Pancreas (tissue), 10 donors: ENCODE data around the gene GFRA1. TPM values are rescaled to one million over a fixed set of nuclear protein-coding genes. Genes with fewer than 3 reads are reported as not detected.
"Not testable (repeated sequence)": the region's sequence is repeated elsewhere in the genome, so short reads cannot be mapped to it uniquely, and the experiment has no call there.

Experiments used
- ATAC-seq, 4 donors: fragments of 200-7000 bp; cut with Tn5 transposase; one replicate each; pipeline versions ENCODE4 v1.8.0 to v1.9.1; 2020; ENCODE audit warnings: mild to moderate bottlenecking in 4 of 4, moderate library complexity in 4 of 4
- DNase-seq, 6 donors: peaks; one replicate each; pipeline ENCODE4 v3.0.0-alpha.2; 2020
- FAIRE-seq: peaks from 2 replicates; lab custom pipeline; 2012; peaks lifted over from hg19 to GRCh38; lab: Jason Lieb, UNC
- H3K27ac ChIP-seq, 4 donors: fragments of 200-600 bp; sonication (generic); 1 replicate in 3 of 4; 2 replicates in 1 of 4; pipeline versions ENCODE4 v1.5.0 to v1.8.0; 2020
- H3K27me3 ChIP-seq, 4 donors: fragments of 200-600 bp; one replicate each; pipeline ENCODE4 v1.8.0; 2021
- H3K36me3 ChIP-seq, 3 donors: fragments of 200-600 bp; sonication (generic) in 1 of 3; one replicate each; pipeline versions ENCODE4 v1.5.0 to v1.8.0; 2020 to 2021
- H3K4me1 ChIP-seq, 3 donors: fragments of 200-600 bp; one replicate each; pipeline ENCODE4 v1.8.0; 2021
- H3K4me3 ChIP-seq, 4 donors: fragments of 200-600 bp; sonication (generic) in 2 of 4; one replicate each; pipeline versions ENCODE4 v1.5.0 to v1.8.0; 2020 to 2021
- H3K9me3 ChIP-seq, 4 donors: fragments of 200-600 bp; one replicate each; pipeline ENCODE4 v1.8.0; 2021
- CTCF ChIP-seq, 4 donors: fragments of 200-600 bp; sonication (generic) in 3 of 4; IDR thresholded peaks; one replicate each; pipeline versions ENCODE4 v1.5.0 to v1.8.0; 2021; ENCODE audit warnings: antibody characterized with exemption in 4 of 4
- WGBS, 2 donors: extraction: QIAGEN DNeasy Blood & Tissue Kit; methylation state at CpG; one replicate each; pipeline ENCODE4 v1.1.7; 2013; 5-methylcytosine and 5-hydroxymethylcytosine counted together
- intact Hi-C, 3 donors: fragments of 100-400 bp; cut with DNase I; formaldehyde crosslinking; loops; one replicate each; pipeline versions ENCODE4 v1.11.1 to v1.14.2; 2022
- polyA plus RNA-seq, 2 donors: library from polyadenylated mRNA; stranded (reverse); fragments of 200-250 nt; gene quantifications; one replicate each; pipeline ENCODE4 v1.2.3, GENCODE V29; 2013
- total RNA-seq, 6 donors: library from RNA; stranded (reverse); fragmentation: NEBNext Ultra II Directional in 4 of 6; extraction: Animal tissue kit (Norgen Biotek cat#: 25700) in 4 of 6; gene quantifications; one replicate each; pipeline versions ENCODE4 v1.2.1 to v1.2.4, GENCODE V29; 2021 to 2023
- donor health status: healthy with polysubstance abuse.
- donor health status: DM: no; HTN: no; CAD: no; lungs with moderate emphysema.
- donor health status: DM: no; HTN: no; CAD: no.
- donor health status: control.
- donor health status: control.
- donor health status: Bipolar disorder and iron deficiency.
- donor health status: DM: yes; HTN: yes; CAD: no.
- donor health status: DM: no; HTN: no; CAD: no.
- donor health status: DM: no; HTN: no; CAD: no.
- donor health status: DM: yes; HTN: yes; CAD: no.

GFRA1 gene
- total and polyA plus RNA-seq, 8 donors = 0.61 to 4.4 (median 1.3) TPM

GRCh38 chr10:116043304-116043703 lies 229.7 kb downstream of the GFRA1 start:
- intact Hi-C loops = no loop called here
- no peak for ATAC-seq
- Histone ChIP-seq H3K9me3 (no peaks in the 10 kb centered on the region), H3K27ac (no peak overlapping the region), H3K27me3 (no peaks in the 10 kb centered on the region), H3K36me3 (no peaks in the 10 kb centered on the region), H3K4me1 (no peaks in the 10 kb centered on the region), H3K4me3 (no peak overlapping the region)
- 78 to 87% methylated on average over 3 of the region's 3 CpGs for WGBS, 2 donors
- DNase-seq = no peak
- FAIRE-seq = no peak
- TF ChIP-seq CTCF (IDR thresholded peaks at IDR 0.05) = no peak

GRCh38 chr10:116041948-116042347 lies 231.1 kb downstream of the GFRA1 start:
- Histone ChIP-seq H3K4me3 (no peak overlapping the region), H3K27me3 (no peaks in the 10 kb centered on the region), H3K4me1 (no peaks in the 10 kb centered on the region), H3K9me3 (no peaks in the 10 kb centered on the region), H3K27ac (no peak overlapping the region), H3K36me3 (no peaks in the 10 kb centered on the region)
- TF ChIP-seq CTCF (IDR thresholded peaks at IDR 0.05) = no peak
- FAIRE-seq (no peak), DNase-seq (no peak), ATAC-seq (no peak)
- intact Hi-C loops = no loop called here
- WGBS, 2 donors = 82 to 83% methylated on average over 4 of the region's 4 CpGs

GRCh38 chr10:116039612-116040011 lies 233.4 kb downstream of the GFRA1 start:
- no peaks in the 10 kb centered on the region for H3K27me3 ChIP-seq
- H3K36me3 ChIP-seq = no peaks in the 10 kb centered on the region
- TF ChIP-seq CTCF (IDR thresholded peaks at IDR 0.05) = no peak
- intact Hi-C loops = no loop called here
- no peak for DNase-seq
- WGBS, 2 donors = 63 to 65% methylated on average over 6 of the region's 6 CpGs
- H3K4me3 ChIP-seq = no peak overlapping the region
- H3K4me1 ChIP-seq = no peaks in the 10 kb centered on the region
- no peak for ATAC-seq
- FAIRE-seq = no peak
- no peak overlapping the region for H3K27ac ChIP-seq
- no peaks in the 10 kb centered on the region for H3K9me3 ChIP-seq

GRCh38 chr10:116038259-116038658 lies 234.7 kb downstream of the GFRA1 start:
- no peaks in the 10 kb centered on the region for H3K9me3 ChIP-seq
- H3K27me3 ChIP-seq = no peaks in the 10 kb centered on the region
- intact Hi-C loops = no loop called here
- H3K4me3 ChIP-seq = no peak overlapping the region
- peak overlapping the region in 1 of 4 donors; percentile 5 for H3K27ac ChIP-seq
- DNase-seq (peak in 3 of 6 donors; percentile 24 to 59 (median 40)), FAIRE-seq (no peak), ATAC-seq (peak in 3 of 4 donors; percentile 60 to 83 (median 79))
- WGBS, 2 donors = 38 to 40% methylated on average over 3 of the region's 3 CpGs
- H3K4me1 ChIP-seq = no peaks in the 10 kb centered on the region
- H3K36me3 ChIP-seq = no peaks in the 10 kb centered on the region
- no peak for TF ChIP-seq CTCF (IDR thresholded peaks at IDR 0.05)

- H3K27ac ChIP-seq, FAIRE-seq, H3K9me3 ChIP-seq, ATAC-seq, H3K4me1 ChIP-seq, H3K36me3 ChIP-seq, DNase-seq, H3K4me3 ChIP-seq, H3K27me3 ChIP-seq, intact Hi-C loops: not testable (repeated sequence)
Observed at GRCh38 chr10:116035406-116035805, 237.6 kb downstream of the GFRA1 start.
